T-cell (primary cell): Measurements from ENCODE around the gene CUL2. TPM values are rescaled to one million over a fixed set of nuclear protein-coding genes. Genes with fewer than 3 reads are reported as not detected.

Experiments
- ATAC-seq, 4 experiments: fragments of 200-7000 bp in 3 of 4; fragments of 150-1000 bp in 1 of 4; cut with Tn5 transposase; replicated peaks in 1 of 4; 1 replicate in 3 of 4; 2 replicates in 1 of 4; pipeline ENCODE4 v1.10.0; 2021; ENCODE audit warnings: moderate library complexity in 3 of 4, mild to moderate bottlenecking in 2 of 4, moderate number of reproducible peaks in 1 of 4
- CTCF ChIA-PET, 2 donors: fragments of 300-600 bp; sonication (Branson Sonifier 250); formaldehyde crosslinking; loops; one replicate each; lab custom pipeline; 2022; ENCODE audit warnings: antibody characterized with exemption in 2 of 2; lab: Charles Lee
- POLR2A ChIA-PET, 2 donors: fragments of 300-600 bp; sonication (Branson Sonifier 250); formaldehyde crosslinking; loops; one replicate each; lab custom pipeline; 2022; ENCODE audit warnings: antibody characterized with exemption in 2 of 2; lab: Charles Lee
- DNase-seq, 35 experiments: peaks; one replicate each; pipeline versions ENCODE4 v3.0.0 to v3.0.0-alpha.2; 2013 to 2023
- H3K27ac ChIP-seq: one replicate; pipeline ENCODE4 v1.5.1; 2013; ENCODE audit warnings: low read length
- H3K27me3 ChIP-seq, 2 experiments: replicated peaks in 1 of 2; 1 replicate in 1 of 2; 2 replicates in 1 of 2; pipeline versions ENCODE4 v1.6.1 to v1.7.0; 2013; ENCODE audit warnings: low read length in 1 of 2, mixed read lengths in 1 of 2; ENCODE audit not compliant: control insufficient read depth in 2 of 2, insufficient read depth in 2 of 2; ENCODE audit errors: extremely low read depth in 1 of 2
- H3K36me3 ChIP-seq, 2 donors: 1 replicate in 1 of 2; 2 replicates in 1 of 2; pipeline versions ENCODE4 v1.6.1 to v1.7.0; 2013; ENCODE audit warnings: low read length in 1 of 2; ENCODE audit not compliant: control insufficient read depth in 2 of 2, insufficient read depth in 1 of 2; ENCODE audit errors: extremely low read depth in 1 of 2
- H3K4me1 ChIP-seq, 2 experiments: 1 replicate in 1 of 2; 2 replicates in 1 of 2; pipeline versions ENCODE4 v1.6.1 to v1.7.0; 2013; ENCODE audit warnings: low read length in 2 of 2, mixed read lengths in 1 of 2; ENCODE audit not compliant: insufficient read depth in 2 of 2, control insufficient read depth in 1 of 2; ENCODE audit errors: extremely low read depth in 1 of 2
- H3K4me3 ChIP-seq, 2 donors: 1 replicate in 1 of 2; 2 replicates in 1 of 2; pipeline versions ENCODE4 v1.5.1 to v1.7.0; 2013; ENCODE audit warnings: mild to moderate bottlenecking in 2 of 2, low read length in 1 of 2, moderate library complexity in 1 of 2; ENCODE audit not compliant: control insufficient read depth in 1 of 2; ENCODE audit errors: extremely low read depth in 1 of 2
- H3K9me3 ChIP-seq: 2 replicates; pipeline ENCODE4 v1.7.0; 2013
- H3K27ac Mint-ChIP-seq, 2 donors: one replicate each; pipeline ENCODE4 v1.8.0; 2020 to 2021; ENCODE audit warnings: mild to moderate bottlenecking in 2 of 2, mixed read lengths in 2 of 2
- H3K27me3 Mint-ChIP-seq, 2 donors: one replicate each; pipeline ENCODE4 v1.8.0; 2021 to 2022; ENCODE audit warnings: mixed read lengths in 2 of 2
- H3K36me3 Mint-ChIP-seq: one replicate; pipeline ENCODE4 v1.8.0; 2021; ENCODE audit warnings: mixed read lengths
- H3K4me1 Mint-ChIP-seq, 3 donors: one replicate each; pipeline ENCODE4 v1.8.0; 2020 to 2022; ENCODE audit warnings: mixed read lengths in 3 of 3, mild to moderate bottlenecking in 1 of 3
- H3K4me3 Mint-ChIP-seq, 3 donors: one replicate each; pipeline ENCODE4 v1.8.0; 2020 to 2022; ENCODE audit warnings: mild to moderate bottlenecking in 3 of 3, mixed read lengths in 3 of 3, moderate library complexity in 3 of 3
- H3K9me3 Mint-ChIP-seq, 3 donors: one replicate each; pipeline ENCODE4 v1.8.0; 2020 to 2022; ENCODE audit warnings: mixed read lengths in 3 of 3
- WGBS: methylation state at CpG from one replicate; pipeline ENCODE4 v1.1.5; 2013; ENCODE audit warnings: missing lambda C conversion rate; ENCODE audit not compliant: insufficient coverage; 5-methylcytosine and 5-hydroxymethylcytosine counted together
- total RNA-seq, 35 experiments: library from RNA in 6 of 35; stranded (reverse) in 6 of 35; fragments of 120-200 nt in 1 of 35; gene quantifications; one replicate each; pipeline versions ENCODE4 v1.2.1 to v1.2.4 and lab custom pipeline; 2013 to 2026

The CUL2 gene
- total RNA-seq, 5 donors from 2014 or later (not counting 1 experiment from before 2014, with no cell fraction given) = 29.5 to 35.6 (median 31.2) TPM

DNA sequence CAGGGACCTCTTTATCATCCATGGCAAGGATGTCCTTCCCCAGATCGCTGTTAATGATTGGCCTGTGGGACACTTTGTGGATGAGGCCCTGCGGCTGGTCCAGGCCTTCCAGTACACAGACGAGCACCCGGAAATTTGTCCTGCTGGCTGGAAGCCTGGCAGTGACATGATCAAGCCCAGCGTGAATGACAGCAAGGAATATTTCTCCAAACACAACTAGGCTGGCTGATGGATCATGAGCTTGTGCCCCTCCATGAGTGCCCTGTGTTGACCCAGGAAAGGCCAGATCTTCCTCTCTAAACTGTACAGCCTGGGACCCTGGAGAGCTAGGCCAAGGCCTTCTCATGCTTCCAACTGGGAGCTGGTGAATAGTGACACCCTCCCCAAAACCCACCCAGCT is 124.1 kb downstream of the CUL2 start:
- no peaks in the 10 kb centered on the region for H3K4me1 Mint-ChIP-seq
- no peak for ATAC-seq
- CTCF ChIA-PET = no interaction called here

DNA sequence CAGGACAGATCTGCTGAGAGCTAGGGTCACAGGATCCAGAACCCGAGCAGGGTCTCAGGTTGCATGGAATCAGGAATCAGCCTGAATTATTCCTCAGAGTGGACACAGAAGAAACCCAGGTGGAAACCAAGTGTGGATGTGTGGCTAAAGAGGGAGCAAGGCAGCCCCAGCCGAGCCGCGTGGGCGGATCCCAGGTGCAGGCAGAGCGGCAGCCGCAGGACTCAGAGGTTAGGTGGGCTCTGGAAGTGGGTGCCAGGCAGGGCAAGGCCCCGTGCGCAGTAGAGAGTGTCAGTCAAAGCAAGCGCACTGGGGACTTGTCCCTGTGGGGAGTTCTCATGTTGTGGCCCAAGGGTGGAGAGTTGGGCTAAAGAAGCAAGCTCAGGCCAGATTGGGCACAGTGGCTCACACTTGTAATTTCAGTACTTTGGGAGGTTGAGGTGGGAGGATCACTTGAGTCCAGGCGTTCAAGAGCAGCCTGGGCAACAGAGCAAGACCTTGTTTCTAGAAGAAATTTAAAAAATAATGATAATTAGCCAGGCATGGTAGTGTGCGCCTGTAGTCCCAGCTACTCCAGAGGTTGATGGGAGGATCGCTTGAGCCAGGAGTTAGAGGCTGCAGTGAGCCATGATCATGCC is 125.9 kb downstream of the CUL2 start:
- H3K4me1 Mint-ChIP-seq = no peaks in the 10 kb centered on the region
- H3K36me3 Mint-ChIP-seq = no peaks in the 10 kb centered on the region
- no peaks in the 10 kb centered on the region for H3K27me3 Mint-ChIP-seq
- ATAC-seq (no peak), DNase-seq (no peak)
- Histone ChIP-seq H3K36me3 (no peaks in the 10 kb centered on the region), H3K4me1 (no peaks in the 10 kb centered on the region), H3K27ac (no peak overlapping the region), H3K9me3 (no peaks in the 10 kb centered on the region), H3K27me3 (no peaks in the 10 kb centered on the region), H3K4me3 (no peak overlapping the region)
- 85% methylated on average over 10 of the region's 13 CpGs for WGBS
- no peaks in the 10 kb centered on the region for H3K9me3 Mint-ChIP-seq
- ChIA-PET CTCF (interaction anchor here (0.5 to 0.7 kb wide), 2 partner anchors 291 to 1412 kb away, joined by 3 read pairs; no protein-coding TSS in a partner anchor), POLR2A (no interaction called here)
- no peak overlapping the region for H3K27ac Mint-ChIP-seq
- no peak overlapping the region for H3K4me3 Mint-ChIP-seq

More for the DNA sequence above, 124.1 kb downstream of the CUL2 start:
- H3K27me3 Mint-ChIP-seq = no peaks in the 10 kb centered on the region
- Histone ChIP-seq H3K36me3 (no peaks in the 10 kb centered on the region), H3K27me3 (no peaks in the 10 kb centered on the region), H3K4me3 (no peak overlapping the region), H3K4me1 (no peaks in the 10 kb centered on the region), H3K9me3 (no peaks in the 10 kb centered on the region), H3K27ac (no peak overlapping the region)
- POLR2A ChIA-PET = no interaction called here
- H3K9me3 Mint-ChIP-seq = no peaks in the 10 kb centered on the region
- H3K27ac Mint-ChIP-seq = no peak overlapping the region
- no peak for DNase-seq
- H3K36me3 Mint-ChIP-seq = no peaks in the 10 kb centered on the region
- no peak overlapping the region for H3K4me3 Mint-ChIP-seq
- WGBS = 96% methylated on average over 4 of the region's 5 CpGs

DNA sequence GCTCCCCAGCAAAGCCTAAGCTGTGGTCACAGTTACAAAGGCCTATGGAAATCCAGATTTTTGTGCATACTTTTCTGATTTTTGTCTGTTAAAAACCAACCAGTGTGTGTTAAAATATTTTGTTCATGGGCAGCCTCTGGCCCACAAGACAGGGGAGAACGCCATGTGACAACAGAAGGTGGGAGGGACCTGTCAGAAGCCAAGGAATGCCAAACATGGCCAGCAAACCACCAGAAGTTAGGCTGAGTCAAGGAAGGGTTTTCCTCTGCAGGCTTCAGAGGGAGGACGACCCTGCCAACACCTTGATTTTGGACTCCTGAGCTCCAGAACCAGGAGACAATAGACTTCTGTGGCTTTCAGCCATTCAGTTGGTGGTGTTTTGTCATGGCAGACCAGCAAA is 127.3 kb downstream of the CUL2 start:
- Mint-ChIP-seq H3K9me3 (no peaks in the 10 kb centered on the region), H3K4me3 (no peak overlapping the region), H3K27me3 (no peaks in the 10 kb centered on the region), H3K4me1 (no peaks in the 10 kb centered on the region), H3K36me3 (no peaks in the 10 kb centered on the region), H3K27ac (no peak overlapping the region)
- ChIA-PET CTCF (no interaction called here), POLR2A (no interaction called here)
- Histone ChIP-seq H3K27me3 (no peaks in the 10 kb centered on the region), H3K27ac (no peak overlapping the region), H3K9me3 (no peaks in the 10 kb centered on the region), H3K4me3 (no peak overlapping the region), H3K36me3 (no peaks in the 10 kb centered on the region), H3K4me1 (no peaks in the 10 kb centered on the region)
- WGBS = 54% methylated on average over 2 of the region's 2 CpGs
- ATAC-seq (no peak), DNase-seq (no peak)

DNA sequence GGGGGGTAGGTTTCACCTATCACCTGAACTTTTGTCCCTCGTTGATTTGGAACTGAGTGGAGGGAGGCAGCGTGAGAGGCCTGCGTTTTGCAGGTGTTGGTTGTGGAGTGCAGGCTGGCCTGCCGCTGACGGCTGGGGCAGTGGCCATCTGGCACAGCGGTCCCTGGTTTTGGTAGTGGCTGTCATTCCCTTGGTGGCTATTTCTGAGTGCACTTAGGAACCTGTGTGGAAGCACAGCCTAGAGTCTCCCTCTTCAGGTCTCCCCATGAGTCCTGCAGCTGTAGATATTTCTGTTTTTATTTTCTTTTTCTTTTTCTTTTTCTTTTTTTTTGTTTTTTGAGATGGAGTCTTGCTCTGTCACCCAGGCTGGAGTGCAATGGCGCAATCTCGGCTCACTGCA is 129.2 kb downstream of the CUL2 start:
- CTCF ChIA-PET = no interaction called here
- WGBS = 80% methylated on average over 6 of the region's 8 CpGs
- Histone ChIP-seq H3K27me3 (no peaks in the 10 kb centered on the region), H3K36me3 (no peaks in the 10 kb centered on the region), H3K4me1 (no peaks in the 10 kb centered on the region), H3K27ac (no peak overlapping the region), H3K4me3 (no peak overlapping the region), H3K9me3 (no peaks in the 10 kb centered on the region)
- H3K27me3 Mint-ChIP-seq = no peaks in the 10 kb centered on the region
- no peaks in the 10 kb centered on the region for H3K9me3 Mint-ChIP-seq
- POLR2A ChIA-PET = no interaction called here
- no peaks in the 10 kb centered on the region for H3K4me1 Mint-ChIP-seq
- no peak overlapping the region for H3K27ac Mint-ChIP-seq
- H3K36me3 Mint-ChIP-seq = no peaks in the 10 kb centered on the region
- no peak overlapping the region for H3K4me3 Mint-ChIP-seq
- ATAC-seq (no peak), DNase-seq (no peak)

DNA sequence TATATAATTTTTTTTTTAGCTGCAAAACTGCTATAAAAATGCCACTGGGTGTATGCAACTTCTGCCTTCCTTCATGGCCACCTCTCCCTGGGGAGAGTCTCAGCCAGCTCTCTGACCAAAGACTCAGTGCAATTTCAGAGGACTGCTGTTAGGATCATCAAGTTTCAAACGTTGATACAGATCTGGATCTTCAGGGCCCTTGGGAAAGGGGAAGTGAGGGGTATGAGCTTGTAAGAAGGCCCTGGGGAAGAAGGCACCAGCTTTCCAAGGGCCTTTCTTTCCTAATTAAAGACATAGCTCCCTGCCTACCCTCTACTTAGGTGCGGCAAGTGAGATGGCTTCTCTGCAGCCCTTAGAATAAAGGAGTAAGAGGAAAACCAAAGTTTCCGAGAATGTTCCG is 130.4 kb downstream of the CUL2 start:
- H3K9me3 Mint-ChIP-seq = no peaks in the 10 kb centered on the region
- WGBS = no CpG with 5 or more reads among the region's 4 CpGs
- H3K4me1 Mint-ChIP-seq = no peaks in the 10 kb centered on the region
- Histone ChIP-seq H3K27ac (no peak overlapping the region), H3K36me3 (no peaks in the 10 kb centered on the region), H3K4me1 (no peaks in the 10 kb centered on the region), H3K9me3 (no peaks in the 10 kb centered on the region), H3K4me3 (no peak overlapping the region), H3K27me3 (peaks cover 0 to 3% of the 10 kb centered on the region in 2 experiments)
- no peaks in the 10 kb centered on the region for H3K27me3 Mint-ChIP-seq
- no peak for DNase-seq
- ChIA-PET POLR2A (no interaction called here), CTCF (no interaction called here)
- H3K36me3 Mint-ChIP-seq = no peaks in the 10 kb centered on the region
- ATAC-seq = no peak
- no peak overlapping the region for H3K4me3 Mint-ChIP-seq
- H3K27ac Mint-ChIP-seq = no peak overlapping the region

DNA sequence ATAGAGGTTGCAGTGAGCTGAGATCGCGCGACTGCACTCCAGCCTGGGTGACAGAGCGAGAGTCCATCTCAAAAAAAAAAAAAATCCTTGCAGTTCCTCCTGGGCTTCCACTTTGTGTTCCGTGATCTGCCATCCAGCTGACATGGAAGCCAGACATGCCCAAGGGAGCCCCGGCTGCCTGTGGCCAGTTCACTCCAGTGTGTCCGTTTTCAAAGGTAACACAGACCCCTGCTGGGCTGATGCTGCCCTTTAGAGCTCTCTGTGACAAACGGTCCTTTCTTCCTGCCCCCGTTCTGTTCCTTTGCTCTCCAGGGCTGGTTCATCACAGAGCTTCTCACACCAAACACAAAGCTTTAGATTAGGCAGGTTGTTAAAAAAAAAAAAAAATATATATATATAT is 130.8 kb downstream of the CUL2 start:
- Histone ChIP-seq H3K27ac (no peak overlapping the region), H3K4me3 (no peak overlapping the region), H3K9me3 (no peaks in the 10 kb centered on the region), H3K4me1 (no peaks in the 10 kb centered on the region), H3K27me3 (peaks cover 0 to 4% of the 10 kb centered on the region in 2 experiments), H3K36me3 (no peaks in the 10 kb centered on the region)
- ChIA-PET CTCF (no interaction called here), POLR2A (interaction anchor here in 1 of 2 donors (0.6 kb wide), 1 partner anchor 33 kb away, joined by 3 read pairs; no protein-coding TSS in a partner anchor)
- H3K36me3 Mint-ChIP-seq = no peaks in the 10 kb centered on the region
- H3K27me3 Mint-ChIP-seq = peaks cover 0 to under 1% of the 10 kb centered on the region in 2 donors
- 86% methylated on average over 6 of the region's 9 CpGs for WGBS
- ATAC-seq = no peak
- H3K4me1 Mint-ChIP-seq = no peaks in the 10 kb centered on the region
- no peak overlapping the region for H3K4me3 Mint-ChIP-seq
- H3K9me3 Mint-ChIP-seq = no peaks in the 10 kb centered on the region
- no peak overlapping the region for H3K27ac Mint-ChIP-seq
- DNase-seq = no peak
